Vagina (tissue), 2 donors: ENCODE results near the gene DOCK2. TPM values are rescaled to one million over a fixed set of nuclear protein-coding genes. Genes with fewer than 3 reads are reported as not detected.

Source experiments
- DNase-seq, 2 donors: peaks; one replicate each; pipeline ENCODE4 v3.0.0-alpha.2; 2017; ENCODE audit errors: extremely low spot score in 2 of 2
- H3K27ac ChIP-seq: fragments of 200-600 bp; sonication (generic); one replicate; pipeline ENCODE4 v1.5.1; 2019
- H3K27me3 ChIP-seq: fragments of 200-600 bp; sonication (generic); one replicate; pipeline ENCODE4 v1.5.1; 2019
- H3K36me3 ChIP-seq, 2 donors: fragments of 200-600 bp; sonication (generic); one replicate each; pipeline ENCODE4 v1.5.1; 2017 to 2019
- H3K4me1 ChIP-seq: fragments of 200-600 bp; sonication (generic); one replicate; pipeline ENCODE4 v1.5.1; 2019
- H3K4me3 ChIP-seq, 2 donors: fragments of 200-600 bp; sonication (generic); 1 replicate in 1 of 2; 2 replicates in 1 of 2; pipeline ENCODE4 v1.5.1; 2016 to 2019
- H3K9me3 ChIP-seq: fragments of 200-600 bp; sonication (generic); one replicate; pipeline ENCODE4 v1.5.1; 2019
- CTCF ChIP-seq, 3 experiments: fragments of 450-650 bp in 2 of 3; fragments of 200-600 bp in 1 of 3; sonication (generic) in 1 of 3; IDR thresholded peaks; one replicate each; pipeline ENCODE4 v1.5.1; 2017 to 2019; ENCODE audit warnings: antibody characterized with exemption in 3 of 3, mild to moderate bottlenecking in 2 of 3, moderate library complexity in 2 of 3
- POLR2A ChIP-seq, 2 donors: fragments of 450-650 bp; IDR thresholded peaks; one replicate each; pipeline ENCODE4 v1.6.1; 2017; ENCODE audit warnings: antibody characterized with exemption in 2 of 2, mild to moderate bottlenecking in 2 of 2, moderate library complexity in 2 of 2
- POLR2AphosphoS5 ChIP-seq, 2 donors: sonication (generic); formaldehyde crosslinking; IDR thresholded peaks; one replicate each; pipeline ENCODE4 v1.9.0; 2017; ENCODE audit warnings: antibody characterized with exemption in 2 of 2, mild to moderate bottlenecking in 2 of 2, low read depth in 1 of 2; ENCODE audit not compliant: insufficient read depth in 1 of 2
- intact Hi-C: fragments of 100-400 bp; cut with DNase I; formaldehyde crosslinking; loops from one replicate; pipeline ENCODE4 v1.15.1; 2023
- total RNA-seq: library from RNA; depleted of rRNA; stranded (reverse); fragments of >200 nt; gene quantifications from one replicate; pipeline ENCODE4 v1.2.3, GENCODE V29; 2016

DOCK2 gene
- total RNA-seq, 1 donor from 2014 or later: 18.2 TPM

GRCh38 chr5:169988206-169988605, 351.1 kb downstream of the DOCK2 start:
- no peak for TF ChIP-seq POLR2AphosphoS5 (IDR thresholded peaks at IDR 0.05; ENCODE audit: insufficient read depth in 1 of 2, low read depth in 1 of 2)
- no peak for TF ChIP-seq CTCF (IDR thresholded peaks at IDR 0.05)
- no peak for TF ChIP-seq POLR2A (IDR thresholded peaks at IDR 0.05)
- Histone ChIP-seq H3K9me3 (no peaks in the 10 kb centered on the region), H3K4me1 (no peaks in the 10 kb centered on the region), H3K36me3 (no peaks in the 10 kb centered on the region), H3K27ac (no peak overlapping the region), H3K4me3 (no peak overlapping the region), H3K27me3 (no peaks in the 10 kb centered on the region)
- intact Hi-C loops: loop anchor here (10.0 kb wide), 1 partner anchor 283 kb away; no protein-coding TSS in a partner anchor
- no peak for DNase-seq

- intact Hi-C loops: loop anchor here (10.0 kb wide), 1 partner anchor 284 kb away; no protein-coding TSS in a partner anchor
- TF ChIP-seq POLR2A (IDR thresholded peaks at IDR 0.05): no peak
- TF ChIP-seq CTCF (IDR thresholded peaks at IDR 0.05): no peak
- TF ChIP-seq POLR2AphosphoS5 (IDR thresholded peaks at IDR 0.05; ENCODE audit: insufficient read depth in 1 of 2, low read depth in 1 of 2): no peak
- no peaks in the 10 kb centered on the region for H3K4me1 ChIP-seq
These were observed 351.9 kb downstream of the DOCK2 start for GRCh38 chr5:169988947-169989346.

GRCh38 chr5:169989365-169989764, 352.3 kb downstream of the DOCK2 start:
- H3K4me1 ChIP-seq: no peaks in the 10 kb centered on the region
- intact Hi-C loops: loop anchor here (10.0 kb wide), 1 partner anchor 285 kb away; no protein-coding TSS in a partner anchor
- no peaks in the 10 kb centered on the region for H3K27me3 ChIP-seq
- TF ChIP-seq POLR2AphosphoS5 (IDR thresholded peaks at IDR 0.05; ENCODE audit: insufficient read depth in 1 of 2, low read depth in 1 of 2) (no peak), POLR2A (IDR thresholded peaks at IDR 0.05) (no peak), CTCF (IDR thresholded peaks at IDR 0.05) (no peak)
- no peak overlapping the region for H3K27ac ChIP-seq
- H3K4me3 ChIP-seq: no peak overlapping the region
- H3K9me3 ChIP-seq: no peaks in the 10 kb centered on the region
- H3K36me3 ChIP-seq: no peaks in the 10 kb centered on the region
- no peak for DNase-seq

More at GRCh38 chr5:169988947-169989346, 351.9 kb downstream of the DOCK2 start:
- no peak for DNase-seq
- Histone ChIP-seq H3K36me3 (no peaks in the 10 kb centered on the region), H3K9me3 (no peaks in the 10 kb centered on the region), H3K27me3 (no peaks in the 10 kb centered on the region), H3K4me3 (no peak overlapping the region), H3K27ac (no peak overlapping the region)

GRCh38 chr5:169991115-169991869, 354.2 kb downstream of the DOCK2 start:
- no peak for DNase-seq
- H3K27me3 ChIP-seq: no peaks in the 10 kb centered on the region
- H3K9me3 ChIP-seq: no peaks in the 10 kb centered on the region
- H3K4me1 ChIP-seq: no peaks in the 10 kb centered on the region
- H3K27ac ChIP-seq: no peak overlapping the region
- no peaks in the 10 kb centered on the region for H3K36me3 ChIP-seq
- TF ChIP-seq POLR2AphosphoS5 (IDR thresholded peaks at IDR 0.05; ENCODE audit: insufficient read depth in 1 of 2, low read depth in 1 of 2) (no peak), CTCF (IDR thresholded peaks at IDR 0.05) (no peak), POLR2A (IDR thresholded peaks at IDR 0.05) (no peak)
- H3K4me3 ChIP-seq: no peak overlapping the region
- intact Hi-C loops: no loop called here
